Activated CD4-positive, CD25-positive, alpha-beta regulatory T cell (primary cell): Measurements from ENCODE around the gene AGFG1.
"Not testable (repeated sequence)": the region's sequence is repeated elsewhere in the genome, so short reads cannot be mapped to it uniquely, and the experiment has no call there.

Experiments
- DNase-seq, 4 experiments: peaks; one replicate each; lab custom pipeline; 2025; lab: John Stamatoyannopoulos, UW

Gene AGFG1

DNA sequence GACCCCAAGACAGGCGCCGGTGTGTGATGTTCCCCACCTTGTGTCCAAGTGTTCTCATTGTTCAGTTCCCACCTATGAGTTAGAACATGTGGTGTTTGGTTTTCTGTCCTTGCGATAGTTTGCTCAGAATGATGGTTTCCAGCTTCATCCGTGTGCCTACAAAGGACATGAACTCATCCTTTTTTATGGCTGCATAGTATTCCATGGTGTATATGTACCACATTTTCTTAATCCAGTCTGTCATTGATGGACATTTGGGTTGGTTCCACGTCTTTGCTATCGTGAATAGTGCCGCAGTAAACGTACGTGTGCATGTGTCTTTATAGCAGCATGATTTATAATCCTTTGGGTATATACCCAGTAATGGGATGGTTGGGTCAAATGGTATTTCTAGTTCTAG lies 68.4 kb downstream of the AGFG1 start:
- DNase-seq, result not testable (repeated sequence)

DNA sequence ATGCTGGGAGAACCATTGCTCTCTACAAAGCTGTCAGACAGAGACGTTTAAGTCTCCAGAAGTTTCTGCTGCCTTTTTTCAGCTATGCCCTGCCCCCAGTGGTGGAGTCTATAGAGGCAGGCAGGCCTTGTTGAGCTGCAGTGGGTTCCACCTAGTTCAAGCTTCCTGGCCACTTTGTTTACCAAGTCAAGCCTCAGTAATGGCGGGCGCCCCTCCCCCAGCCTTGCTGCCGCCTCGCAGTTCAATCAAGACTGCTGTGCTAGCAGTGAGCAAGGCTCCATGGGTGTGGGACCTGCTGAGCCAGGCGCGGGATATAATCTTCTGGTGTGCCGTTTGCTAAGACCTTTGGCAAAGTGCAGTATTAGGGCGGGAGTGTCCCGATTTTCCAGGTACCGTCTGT lies 74.0 kb downstream of the AGFG1 start:
- DNase-seq, result no peak

DNA sequence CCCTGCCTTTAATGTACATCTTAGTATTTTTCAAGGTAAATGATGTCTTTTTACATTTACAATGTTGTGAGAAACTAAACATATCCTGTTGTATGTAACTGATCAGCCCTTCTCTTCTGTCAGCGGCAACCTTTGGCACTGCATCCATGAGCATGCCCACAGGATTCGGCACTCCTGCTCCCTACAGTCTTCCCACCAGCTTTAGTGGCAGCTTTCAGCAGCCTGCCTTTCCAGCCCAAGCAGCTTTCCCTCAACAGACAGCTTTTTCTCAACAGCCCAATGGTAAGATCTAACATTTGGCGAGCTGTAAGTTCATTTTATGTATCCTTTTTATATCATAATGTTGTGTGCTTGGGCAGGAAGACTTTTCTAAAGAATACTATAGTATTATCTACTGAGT lies 79.9 kb downstream of the AGFG1 start:
- no peak for DNase-seq

- no peak for DNase-seq
These were observed 90.6 kb downstream of the AGFG1 start for GRCh38 chr2:227562581-227562980.

DNA sequence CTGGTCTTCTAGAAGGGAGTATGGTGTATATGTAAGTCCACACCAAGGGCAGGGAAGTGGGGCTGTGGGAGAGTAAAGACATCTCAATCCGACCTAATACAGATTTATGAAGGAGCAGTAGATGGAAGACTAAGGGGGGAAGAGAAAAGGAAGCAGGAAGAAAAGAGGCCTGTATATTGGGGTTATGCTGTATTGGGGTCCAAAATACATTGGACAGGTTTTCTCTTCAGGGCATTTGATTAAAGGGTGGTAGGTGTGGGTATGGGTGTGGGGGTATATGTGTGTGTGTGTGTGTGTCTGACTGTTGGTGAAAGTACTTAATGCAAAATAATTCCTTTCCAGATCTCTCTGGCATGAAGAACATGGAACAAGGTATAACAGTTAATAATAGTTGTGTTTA lies 93.1 kb downstream of the AGFG1 start:
- DNase-seq, result no peak

GRCh38 chr2:227566012-227566411 lies 94.1 kb downstream of the AGFG1 start:
- no peak for DNase-seq

GRCh38 chr2:227568852-227569169 lies 96.9 kb downstream of the AGFG1 start:
- no peak for DNase-seq

- DNase-seq, result no peak
These were observed 98.7 kb downstream of the AGFG1 start for GRCh38 chr2:227570615-227571014.

GRCh38 chr2:227576110-227576509 lies 104.2 kb downstream of the AGFG1 start:
- no peak for DNase-seq

- DNase-seq, result no peak
These were observed 104.9 kb downstream of the AGFG1 start for GRCh38 chr2:227576812-227577211.

DNA sequence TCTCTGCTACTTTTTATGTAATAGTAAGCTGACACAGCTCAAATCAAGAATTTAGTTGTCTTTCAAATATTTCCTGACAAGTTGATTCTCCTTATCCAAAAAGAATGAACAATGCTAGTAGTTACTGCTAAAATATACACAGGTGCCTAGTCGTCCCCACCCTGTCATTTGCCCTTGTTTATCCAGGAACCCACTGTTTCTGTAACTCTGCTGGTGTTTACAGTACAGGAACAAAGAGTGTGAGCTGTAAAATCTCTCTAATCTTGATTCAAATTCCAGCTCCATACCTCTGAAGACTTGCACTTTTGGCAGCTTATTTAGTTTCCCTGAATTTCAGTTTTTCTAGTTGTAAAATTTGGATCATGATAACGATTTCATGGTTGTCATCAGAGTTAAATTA lies 105.6 kb downstream of the AGFG1 start:
- DNase-seq, result no peak

GRCh38 chr2:227578642-227579041 lies 106.7 kb downstream of the AGFG1 start:
- DNase-seq, result no peak

- no peak for DNase-seq
These were observed 107.8 kb downstream of the AGFG1 start for GRCh38 chr2:227579791-227580190.

- no peak for DNase-seq
These were observed 110.4 kb downstream of the AGFG1 start for GRCh38 chr2:227582369-227582768.

- no peak for DNase-seq
These were observed 120.9 kb downstream of the AGFG1 start for GRCh38 chr2:227592694-227593387.

DNA sequence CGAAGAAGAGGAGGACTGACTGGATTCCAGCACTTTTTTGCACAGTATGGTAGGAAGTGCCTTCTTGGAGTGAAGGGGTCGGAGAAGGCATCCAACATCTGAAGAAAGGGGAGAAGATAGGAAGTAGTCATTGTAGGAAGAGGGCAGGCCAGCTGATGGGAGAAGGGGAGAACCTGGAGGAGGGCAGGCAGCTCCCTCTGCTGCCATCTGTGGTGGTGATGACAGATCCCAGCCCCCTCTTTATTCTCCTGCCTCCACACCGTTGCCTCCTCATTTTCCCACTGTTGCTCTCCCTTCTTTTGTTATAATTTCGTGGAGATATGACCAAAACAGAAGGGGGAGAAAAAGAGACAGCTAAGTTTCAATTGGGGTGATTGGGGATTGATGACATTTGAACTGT lies 123.8 kb downstream of the AGFG1 start:
- DNase-seq, result no peak

DNA sequence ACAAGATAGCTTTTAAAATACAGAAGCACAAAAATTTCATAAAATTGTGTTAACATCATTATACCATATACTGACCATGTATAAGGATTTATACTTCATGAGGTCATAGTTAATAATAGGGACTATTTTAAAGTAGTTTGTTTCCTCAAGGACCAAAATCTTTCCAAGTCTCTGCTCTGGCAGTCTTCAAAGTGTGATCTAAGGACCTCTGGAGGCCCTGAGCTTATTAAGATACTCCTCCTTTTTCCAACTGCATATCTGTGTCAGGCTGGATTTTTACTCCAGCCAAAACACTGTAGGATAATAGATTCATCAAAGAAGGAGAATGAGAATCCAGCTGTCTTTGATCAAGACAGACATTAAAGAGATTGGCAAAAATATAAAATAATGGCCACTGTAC lies 125.1 kb downstream of the AGFG1 start:
- no peak for DNase-seq

DNA sequence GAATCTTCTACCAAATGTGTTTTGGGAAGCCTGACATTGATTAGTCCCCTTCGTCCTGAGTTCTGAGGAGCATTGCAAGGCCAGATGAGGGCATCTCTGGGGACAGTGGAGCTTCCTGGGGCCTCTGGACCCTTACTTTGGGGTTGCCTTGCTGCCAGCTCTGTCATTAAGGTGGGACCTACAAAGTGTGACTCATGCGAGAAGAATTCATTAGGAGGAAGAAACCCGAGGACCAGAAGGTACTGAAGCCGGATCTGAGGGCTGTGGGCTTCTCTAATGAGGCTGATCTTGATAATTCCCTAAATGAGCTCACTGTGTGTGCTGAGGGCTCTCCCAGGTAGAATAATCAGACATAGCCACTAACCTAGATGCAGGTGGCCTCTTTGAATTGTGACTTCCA lies 126.0 kb downstream of the AGFG1 start:
- DNase-seq, result no peak

GRCh38 chr2:227598835-227599503 lies 127.0 kb downstream of the AGFG1 start, which contains the start of gene SCYGR2:
SCYGR2 (plus strand) TSS chr2:227598893; CDS start chr2:227598893, 0 bp downstream.
- not testable (repeated sequence) for DNase-seq

- no peak for DNase-seq
These were observed 130.4 kb downstream of the AGFG1 start for GRCh38 chr2:227602358-227602757.

GRCh38 chr2:227606476-227606875 lies 134.5 kb downstream of the AGFG1 start:
- DNase-seq, result no peak

- no peak for DNase-seq
These were observed 136.0 kb downstream of the AGFG1 start for GRCh38 chr2:227607941-227608340.

GRCh38 chr2:227608561-227609338 lies 136.8 kb downstream of the AGFG1 start:
- no peak for DNase-seq
